ENCODE measurements around the gene CNST.
A peak's percentile ranks its signal among the peaks of the same experiment; 100 is the strongest.
"Not testable (repeated sequence)": the region's sequence is repeated elsewhere in the genome, so short reads cannot be mapped to it uniquely, and the experiment has no call there.

CNST gene

DNA sequence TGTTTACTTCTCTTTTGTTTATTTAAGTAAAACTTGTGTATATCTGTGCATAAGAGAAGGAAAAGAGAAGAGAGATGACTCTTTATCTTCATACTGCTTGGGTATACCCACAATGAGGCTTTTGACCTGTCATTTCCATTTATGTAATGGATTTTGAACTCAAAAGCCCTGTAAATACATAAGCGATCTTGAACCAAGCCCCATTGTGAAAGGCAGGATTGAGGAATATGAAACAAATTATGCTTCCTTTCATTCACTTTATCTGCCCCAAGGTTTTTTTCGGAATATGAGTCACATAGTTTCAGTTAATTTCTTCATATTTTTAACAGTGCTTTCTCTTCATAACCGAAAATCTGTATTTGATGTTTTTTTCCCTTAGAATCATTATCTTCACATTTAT lies 21.4 kb downstream of the CNST start:
- DNase-seq: no peak

DNA sequence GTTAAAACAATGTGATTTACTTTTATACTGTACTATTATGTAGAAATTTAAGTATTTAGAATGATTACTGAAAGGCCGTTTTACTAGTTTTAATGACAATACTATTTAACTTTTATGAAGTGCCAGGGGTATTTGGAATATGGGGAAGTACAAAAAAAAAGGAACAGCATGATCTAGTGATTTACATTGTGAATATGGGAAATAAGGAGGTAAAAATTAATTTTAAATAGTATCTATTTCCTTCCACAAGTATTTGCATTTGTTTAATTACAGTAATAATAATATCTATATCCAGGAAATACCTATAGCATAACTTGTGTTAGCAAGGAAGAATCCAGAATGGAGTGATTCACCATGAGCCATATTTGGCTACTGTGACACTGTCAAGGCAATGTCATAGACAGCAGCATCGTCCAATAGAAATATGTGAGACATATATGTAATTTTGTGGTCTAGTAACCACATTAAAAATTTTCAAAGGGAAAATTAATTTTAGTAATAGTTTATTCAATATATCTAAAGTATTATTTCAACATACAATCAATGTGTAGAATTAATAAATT lies 22.0 kb downstream of the CNST start:
- DNase-seq: no peak

DNA sequence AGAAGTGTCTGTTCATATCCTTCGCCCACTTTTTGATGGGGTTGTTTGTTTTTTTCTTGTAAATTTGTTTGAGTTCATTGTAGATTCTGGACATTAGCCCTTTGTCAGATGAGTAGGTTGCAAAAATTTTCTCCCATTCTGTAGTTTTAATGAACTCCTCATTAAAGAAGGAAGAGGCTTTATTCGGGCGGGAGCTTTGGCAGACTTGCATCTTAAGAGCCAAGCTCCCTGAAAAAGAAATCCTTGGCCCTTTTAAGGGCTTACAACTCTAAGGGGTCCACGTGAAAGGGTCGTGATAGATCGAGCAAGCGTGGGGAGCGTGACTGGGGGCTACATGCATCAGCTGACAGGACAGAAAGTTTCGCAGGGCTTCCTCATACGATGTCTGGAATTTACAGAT lies 23.7 kb downstream of the CNST start:
- DNase-seq: not testable (repeated sequence)

DNA sequence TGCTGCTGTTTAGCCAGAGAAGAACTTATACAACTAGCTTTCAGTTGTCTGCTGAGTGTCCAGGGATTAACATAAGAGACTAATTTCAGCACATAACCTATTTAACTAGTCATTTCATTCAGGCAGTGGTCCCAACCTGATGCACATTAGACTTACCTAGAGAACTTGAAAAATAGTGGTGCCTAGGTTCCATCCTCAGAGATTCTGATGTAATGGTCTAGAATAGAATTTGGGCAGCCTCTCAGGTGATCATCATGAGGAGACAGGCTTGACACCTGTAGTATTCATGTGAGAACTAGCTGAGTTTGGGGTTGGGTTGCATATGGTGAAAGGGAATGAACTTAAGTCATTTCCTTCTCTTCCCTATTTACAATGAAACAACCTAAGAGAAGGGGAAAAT lies 24.8 kb downstream of the CNST start:
- DNase-seq: no peak

DNA sequence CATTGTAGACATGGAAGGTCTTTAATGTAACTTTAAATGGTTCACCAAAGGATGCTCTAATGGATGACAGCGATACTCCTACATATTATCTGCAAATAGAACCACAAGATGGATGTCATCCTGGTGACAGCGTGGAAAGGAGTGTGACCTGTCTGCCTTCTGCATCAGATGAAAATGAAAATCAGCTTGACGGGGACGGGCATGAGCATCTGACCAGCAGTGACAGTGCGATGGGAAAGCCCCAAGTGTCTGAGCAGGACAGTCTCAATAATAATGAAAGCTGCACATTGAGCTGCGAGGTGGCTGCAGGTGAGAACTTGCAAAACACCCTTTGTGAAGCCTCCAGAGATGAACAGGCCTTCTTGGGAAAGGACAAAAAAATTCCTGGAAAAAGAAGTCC lies 25.2 kb downstream of the CNST start:
- no peak for DNase-seq

DNA sequence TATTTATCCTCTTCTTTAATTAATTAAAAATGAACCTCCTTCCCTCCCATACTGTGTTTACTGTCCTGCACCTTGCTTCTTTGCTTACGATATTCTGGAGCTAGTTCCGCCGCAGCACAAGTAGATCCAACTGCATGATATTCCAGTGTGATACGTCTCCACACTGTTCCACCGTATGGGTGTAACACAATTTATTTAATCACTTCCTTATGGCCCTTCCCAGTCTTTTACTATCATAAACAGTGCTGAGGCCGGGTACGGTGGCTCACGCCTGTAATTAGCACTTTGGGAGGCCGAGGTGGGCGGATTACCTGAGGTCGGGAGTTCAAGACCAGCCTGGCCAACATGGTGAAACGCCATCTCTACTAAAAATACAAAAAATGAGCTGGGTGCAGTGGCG lies 25.7 kb downstream of the CNST start:
- DNase-seq: no peak

DNA sequence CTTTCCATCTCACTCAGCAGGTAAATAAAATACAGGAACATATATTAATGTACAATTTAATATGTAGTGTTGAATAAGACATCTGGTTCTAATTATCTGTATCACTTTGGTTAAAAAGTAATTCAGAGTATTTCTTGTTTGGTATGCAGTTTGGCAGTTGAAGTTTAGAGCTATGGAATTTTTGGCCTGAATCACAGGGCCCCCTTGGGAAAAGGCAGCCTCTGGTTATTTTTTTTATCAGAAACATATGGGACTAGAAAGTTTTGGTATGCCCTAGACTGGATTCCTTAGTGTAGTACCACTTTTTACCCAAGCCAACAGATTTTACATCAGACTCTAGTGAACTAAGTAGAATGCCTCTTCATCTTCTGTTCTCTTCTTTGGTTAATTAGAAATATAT lies 26.4 kb downstream of the CNST start:
- DNase-seq: no peak

DNA sequence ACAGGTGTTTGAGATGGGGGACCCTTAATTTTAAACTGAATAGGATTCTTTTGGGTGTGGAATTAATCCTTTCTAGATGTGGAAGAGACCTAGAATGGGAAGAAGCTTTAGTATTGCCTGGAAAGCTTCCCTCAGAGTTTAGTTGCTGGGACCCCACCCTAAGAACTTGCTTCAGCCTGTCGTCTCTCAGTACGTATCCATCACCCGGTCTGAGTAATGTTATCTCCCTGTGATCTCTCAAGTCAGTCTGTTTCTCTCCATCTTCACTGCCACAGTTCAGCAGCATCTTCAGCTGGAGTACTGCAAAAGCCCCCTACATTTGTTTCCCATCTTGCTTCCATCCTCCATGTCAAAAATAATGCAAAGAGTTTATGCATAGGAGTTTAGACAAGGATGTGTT lies 28.9 kb downstream of the CNST start:
- no peak for DNase-seq

DNA sequence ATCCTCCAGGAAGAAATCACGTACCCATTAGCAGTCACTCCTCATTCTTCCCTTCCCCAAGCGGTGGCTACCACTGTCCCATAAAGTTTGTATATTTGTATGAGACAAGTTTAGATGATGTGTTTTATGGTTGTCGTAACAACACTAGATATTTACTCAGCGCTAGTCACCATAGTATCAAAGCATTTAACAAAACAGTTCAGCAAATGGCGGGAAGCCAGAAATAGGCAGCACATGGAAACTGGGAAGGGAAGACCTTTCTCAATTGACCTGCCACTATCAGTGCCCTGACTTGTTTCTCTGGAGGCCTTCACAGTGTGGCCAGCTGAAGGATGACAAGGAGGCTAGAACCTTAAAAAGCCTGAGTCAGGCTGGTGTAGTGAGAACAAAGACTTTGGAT lies 31.1 kb downstream of the CNST start:
- DNase-seq: no peak

DNA sequence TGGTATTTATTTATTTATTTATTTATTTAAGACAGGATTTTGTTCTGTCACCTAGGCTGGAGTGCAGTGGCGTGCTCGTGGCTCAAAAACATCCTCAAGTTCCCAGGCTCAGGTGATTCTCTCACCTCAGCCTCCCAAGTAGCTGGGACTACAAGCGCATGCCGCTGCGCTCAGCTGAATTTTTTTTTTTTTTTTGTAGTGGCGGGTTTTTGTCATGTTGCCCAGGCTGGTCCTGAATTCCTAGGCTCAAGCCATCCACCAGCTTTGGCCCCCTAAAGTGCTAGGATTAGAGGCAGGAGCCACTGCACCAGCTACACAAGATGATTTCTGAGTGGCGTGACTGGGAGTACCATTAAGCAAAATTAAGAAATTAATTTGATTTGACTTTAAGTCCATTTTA lies 31.7 kb downstream of the CNST start:
- DNase-seq: no peak

DNA sequence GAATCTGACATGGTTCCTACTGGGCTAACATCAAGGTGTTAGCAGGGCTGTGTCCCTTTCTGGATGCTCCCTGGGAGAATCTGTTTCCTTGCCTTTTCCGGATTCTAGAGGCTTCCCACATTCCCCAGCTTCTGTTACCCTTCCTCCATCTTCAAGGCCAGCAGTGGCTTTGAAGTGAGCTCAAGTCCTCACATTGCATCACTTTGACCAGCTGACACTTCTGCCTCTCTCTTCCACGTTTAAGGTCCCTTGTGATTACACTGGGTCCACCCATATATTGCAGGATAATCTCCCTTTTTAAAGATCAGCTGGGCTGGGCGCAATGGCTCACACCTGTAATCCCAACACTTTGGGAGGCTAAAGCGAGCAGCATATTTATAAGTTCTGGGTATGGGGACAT lies 33.1 kb downstream of the CNST start:
- no peak for DNase-seq

DNA sequence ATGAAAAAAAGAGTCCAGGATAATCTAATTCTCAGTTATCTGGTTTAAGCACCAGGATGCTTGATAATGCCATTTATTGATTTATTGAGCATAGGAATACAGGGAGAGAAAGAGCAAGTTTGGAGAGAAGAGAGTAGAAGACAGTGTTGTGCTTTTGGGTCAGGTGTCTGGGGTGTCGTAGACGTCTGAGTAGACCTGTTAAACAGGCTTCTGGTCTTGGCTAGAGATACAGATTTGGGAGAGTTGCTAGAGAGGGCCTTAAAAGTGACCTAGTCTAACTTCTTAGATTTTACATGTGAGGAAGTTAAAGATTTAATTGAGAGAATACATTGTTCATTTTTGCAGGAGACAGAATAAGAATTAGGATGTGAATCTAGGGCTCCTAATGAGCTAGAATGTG lies 34.3 kb downstream of the CNST start:
- DNase-seq: no peak

DNA sequence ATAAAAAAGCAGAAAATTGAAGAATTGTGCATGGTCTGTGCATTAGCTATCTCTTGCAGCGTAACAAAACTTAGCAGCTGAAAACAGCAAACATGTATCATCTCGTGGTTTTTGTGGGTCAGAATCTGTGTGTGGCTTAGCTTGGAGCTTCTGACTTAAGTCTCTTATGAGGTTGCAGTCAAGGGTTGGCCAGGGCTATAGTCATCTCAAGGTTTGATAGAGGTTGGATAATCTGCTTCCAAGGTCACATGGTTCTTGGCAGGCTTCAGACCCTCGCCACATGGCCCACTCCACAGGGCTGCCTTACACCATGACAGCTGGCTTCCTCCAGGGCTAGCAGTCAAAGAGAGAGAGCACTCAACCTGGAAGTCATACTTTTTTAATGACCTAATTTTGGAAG lies 35.9 kb downstream of the CNST start:
- no peak for DNase-seq

DNA sequence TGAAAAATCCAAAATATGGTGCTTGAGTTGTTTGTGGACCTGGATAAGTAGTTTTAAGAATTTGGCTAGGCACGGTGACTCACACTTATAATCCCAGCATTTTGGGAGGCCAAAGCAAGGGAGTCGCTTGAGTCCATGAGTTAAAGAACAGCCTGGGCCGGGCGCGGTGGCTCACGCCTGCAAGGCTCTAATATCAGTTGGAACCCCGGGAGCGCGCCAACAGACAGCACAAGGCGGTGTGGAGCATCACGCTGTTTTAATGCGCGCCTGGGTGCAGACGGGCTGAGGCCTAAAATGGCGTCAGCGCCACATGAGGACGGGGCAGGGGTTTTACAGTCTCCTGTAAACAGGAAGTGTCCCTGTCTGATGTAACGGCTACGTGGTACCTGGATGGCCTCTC lies 39.0 kb downstream of the CNST start:
- DNase-seq: not testable (repeated sequence)

DNA sequence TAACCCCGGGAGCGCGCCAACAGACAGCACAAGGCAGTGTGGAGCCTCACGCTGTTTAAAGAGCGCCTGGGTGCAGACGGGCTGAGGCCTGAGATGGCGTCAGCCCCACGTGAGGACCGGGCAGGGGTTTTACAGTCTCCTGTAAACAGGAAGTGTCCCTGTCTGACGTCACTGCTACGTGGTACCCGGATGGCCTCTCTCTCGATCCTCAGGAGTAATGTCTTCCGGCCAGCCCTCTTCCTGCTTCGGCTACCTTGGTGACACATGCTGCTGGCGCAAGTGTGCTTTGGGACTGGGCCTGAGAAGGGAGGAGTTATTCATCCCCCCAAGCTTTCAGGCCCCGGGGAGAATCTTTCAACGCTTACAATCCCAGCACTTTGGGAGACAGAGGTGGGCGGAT lies 41.2 kb downstream of the CNST start:
- no peak for DNase-seq

DNA sequence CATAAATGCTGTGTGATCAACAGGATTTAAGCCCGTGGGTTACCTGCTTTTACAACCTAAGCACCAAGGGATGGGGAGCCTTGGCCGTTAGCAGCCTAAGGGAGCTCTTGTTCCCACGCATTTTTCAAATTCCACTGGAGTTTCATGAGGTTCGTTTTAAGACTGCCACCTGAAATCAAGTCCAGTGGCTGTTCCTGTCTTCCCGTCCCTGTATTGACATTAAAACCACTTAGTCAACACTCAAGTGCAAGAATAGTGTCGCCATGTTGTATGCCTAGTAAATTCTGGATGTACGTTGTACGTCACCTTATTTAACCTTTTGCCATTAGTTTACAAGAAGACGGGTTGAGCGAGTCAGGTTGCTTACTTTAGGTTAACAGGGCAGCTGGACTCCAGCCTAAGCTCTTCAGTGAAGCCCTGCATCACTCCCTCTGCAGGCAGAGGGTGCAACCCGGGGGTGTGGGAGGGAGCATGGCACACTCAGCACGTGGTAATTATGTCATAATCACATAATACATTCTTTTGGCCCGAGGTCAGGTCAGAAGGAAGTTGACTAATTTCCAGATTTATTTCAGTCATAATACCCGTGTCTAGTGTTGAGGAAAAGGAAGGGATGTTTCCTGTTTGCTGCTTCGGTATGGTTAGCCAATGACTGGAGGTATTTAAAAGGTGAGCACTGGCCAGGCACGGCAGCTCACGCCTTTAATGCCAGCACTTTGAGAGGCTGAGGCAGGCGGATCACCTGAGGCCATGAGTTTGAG lies 42.5 kb downstream of the CNST start:
- peak; percentile 44 for DNase-seq

DNA sequence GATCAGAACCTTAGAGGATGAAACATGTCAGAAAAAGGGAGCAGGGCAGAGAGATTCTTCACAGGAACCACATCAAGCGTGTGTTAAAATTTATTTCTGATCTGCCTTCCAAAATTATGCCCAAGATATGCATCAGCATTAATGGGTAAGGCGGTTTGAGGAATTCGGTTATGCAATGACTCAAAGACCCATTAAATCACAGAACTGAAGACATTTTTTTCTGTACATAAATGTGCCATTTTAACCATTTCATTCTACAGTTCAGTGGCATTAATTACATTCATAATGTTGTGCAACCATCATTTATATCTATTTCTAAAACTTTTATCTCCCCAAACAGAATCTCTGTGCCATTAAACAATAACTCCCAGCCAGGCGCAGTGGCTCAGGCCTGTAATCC lies 43.4 kb downstream of the CNST start:
- DNase-seq: no peak

DNA sequence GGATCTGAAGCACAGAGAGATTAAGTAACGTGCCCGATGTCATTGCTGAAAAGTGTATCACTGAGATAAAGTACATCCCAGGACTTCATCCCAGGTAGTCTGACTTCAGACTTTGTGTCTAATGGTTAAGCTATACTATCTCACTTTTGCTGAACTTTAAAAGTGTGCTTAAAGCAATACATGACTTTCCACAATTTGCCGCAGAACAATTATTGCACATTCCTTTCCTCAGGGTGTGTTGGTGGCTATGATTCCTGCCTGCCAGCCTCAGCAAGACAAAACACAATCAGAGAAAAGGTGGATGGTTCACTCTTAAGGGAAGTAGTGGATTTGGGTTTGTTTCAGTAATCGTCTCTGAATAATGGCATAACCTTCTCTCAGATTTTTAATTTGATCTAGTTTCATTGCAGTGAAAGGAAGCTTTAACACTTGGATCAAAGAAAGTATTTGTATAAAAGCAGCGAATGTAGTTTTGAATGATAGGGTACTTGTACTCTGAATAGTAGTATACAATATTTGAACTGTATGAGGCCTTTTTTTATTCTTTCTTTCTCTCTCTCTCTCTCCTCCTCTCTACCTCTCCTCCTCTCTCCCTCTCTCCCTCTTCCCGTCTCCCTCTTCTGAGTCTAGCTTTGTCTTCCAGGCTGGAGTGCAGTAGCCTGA lies 47.0 kb downstream of the CNST start:
- DNase-seq: no peak

DNA sequence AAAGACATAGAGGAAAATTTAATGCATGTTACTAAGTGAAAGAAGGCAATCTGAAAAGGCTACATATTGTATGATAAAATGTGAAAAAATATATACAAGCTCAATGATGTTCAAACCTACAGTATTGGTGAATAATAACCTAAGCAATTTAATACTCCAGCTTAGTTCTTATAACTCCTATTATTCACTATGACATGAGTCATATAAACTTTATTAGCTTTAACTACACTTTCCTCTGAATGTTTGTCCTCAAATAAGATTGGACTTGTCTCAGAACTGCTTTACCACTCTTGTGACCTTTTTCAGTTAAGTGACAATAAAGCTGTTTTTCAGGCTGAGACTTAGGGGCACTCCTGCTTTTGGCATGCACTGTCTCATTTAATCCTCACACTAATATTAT lies 50.9 kb downstream of the CNST start:
- DNase-seq: no peak

DNA sequence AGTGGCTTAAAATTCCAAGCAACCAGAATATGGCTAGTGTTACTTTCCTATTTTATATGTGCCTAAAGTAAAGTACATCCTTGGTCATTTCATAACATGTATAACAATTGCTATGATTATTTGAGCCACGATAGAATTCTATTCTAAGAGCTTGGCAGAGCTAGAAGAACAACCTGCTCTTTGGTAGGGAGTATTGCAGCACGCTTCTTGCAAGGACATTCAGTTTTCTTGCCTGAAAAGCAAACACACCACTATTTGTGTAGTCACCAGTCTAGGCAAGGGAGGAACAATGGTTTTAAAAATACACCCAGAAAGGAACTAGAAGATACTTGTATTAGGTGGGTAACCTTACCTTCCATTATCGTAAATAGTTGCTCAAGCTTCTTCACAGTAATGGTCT lies 51.5 kb downstream of the CNST start:
- DNase-seq: no peak

DNA sequence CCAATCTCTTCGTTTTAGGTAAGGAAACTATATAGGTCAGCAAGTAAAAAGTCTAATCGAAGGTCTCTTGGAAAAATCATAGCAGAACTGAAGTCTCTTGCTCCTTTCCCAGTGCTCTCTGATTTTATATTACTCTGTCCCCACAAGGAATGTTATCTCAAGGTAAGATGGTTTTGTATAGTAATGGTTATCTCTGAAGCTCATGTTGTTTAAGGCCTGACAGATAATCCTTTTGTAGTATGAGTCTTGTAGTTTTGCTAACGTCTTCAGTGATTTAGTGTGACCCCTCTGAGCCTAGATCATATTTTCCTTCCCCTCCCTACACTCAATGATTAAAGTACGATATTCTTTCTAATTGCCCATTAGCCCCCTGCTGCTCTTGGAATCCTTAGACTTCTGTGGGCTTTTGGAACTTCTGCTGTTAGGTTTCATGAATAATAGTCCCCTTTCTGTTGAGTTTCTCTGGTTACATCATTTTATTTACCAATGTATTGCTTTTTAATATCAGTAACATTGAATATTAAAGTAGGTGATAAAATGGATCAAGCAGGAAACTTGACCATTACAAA lies 52.1 kb downstream of the CNST start:
- no peak for DNase-seq

DNA sequence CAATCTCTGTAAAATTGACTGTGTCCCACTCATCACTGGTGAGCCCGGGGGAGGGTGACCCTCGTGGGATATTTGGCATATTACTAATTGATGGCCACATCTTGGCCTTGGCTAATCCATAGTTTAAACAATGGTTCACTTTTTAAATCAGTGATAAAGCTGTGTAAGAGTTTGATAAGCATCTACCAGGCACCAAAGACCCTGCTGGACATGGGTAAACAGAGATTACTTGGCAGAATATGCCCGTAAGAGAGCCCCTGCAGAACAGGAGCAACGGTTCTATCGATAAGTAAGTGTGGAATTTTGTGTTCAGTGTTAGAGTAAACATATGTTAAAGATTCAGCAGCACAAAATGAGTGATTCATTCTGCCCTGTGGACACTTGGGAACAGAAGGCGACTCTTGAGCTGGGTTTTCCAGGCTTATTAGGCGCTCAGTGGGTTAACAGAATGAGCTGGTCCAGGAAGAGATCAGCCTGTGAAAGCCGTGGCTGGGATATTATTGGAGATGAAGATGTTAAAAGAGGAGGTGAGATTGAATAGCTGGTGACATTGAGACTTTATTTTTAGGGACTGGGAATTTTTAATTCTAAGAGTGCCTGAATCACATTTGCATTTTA lies 55.9 kb downstream of the CNST start:
- DNase-seq: no peak

DNA sequence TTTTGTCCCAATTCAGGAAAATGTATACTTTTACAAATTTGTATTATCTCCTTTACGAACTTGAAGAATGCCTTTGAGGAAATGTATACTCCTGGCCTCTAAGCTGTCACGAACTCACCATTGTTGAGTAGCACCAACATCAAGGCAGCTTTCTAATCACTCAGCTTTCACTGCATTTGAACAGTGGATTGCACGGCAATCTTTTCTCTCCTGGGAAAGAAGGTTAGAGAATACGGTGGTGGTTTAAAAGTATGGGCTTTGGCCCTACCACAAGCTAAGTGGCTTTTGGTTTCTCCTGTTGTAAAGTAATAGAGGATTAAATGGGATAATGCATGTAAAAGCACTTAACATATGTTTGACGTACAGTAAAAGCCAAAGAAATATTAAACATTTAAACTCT lies 57.8 kb downstream of the CNST start:
- no peak for DNase-seq

DNA sequence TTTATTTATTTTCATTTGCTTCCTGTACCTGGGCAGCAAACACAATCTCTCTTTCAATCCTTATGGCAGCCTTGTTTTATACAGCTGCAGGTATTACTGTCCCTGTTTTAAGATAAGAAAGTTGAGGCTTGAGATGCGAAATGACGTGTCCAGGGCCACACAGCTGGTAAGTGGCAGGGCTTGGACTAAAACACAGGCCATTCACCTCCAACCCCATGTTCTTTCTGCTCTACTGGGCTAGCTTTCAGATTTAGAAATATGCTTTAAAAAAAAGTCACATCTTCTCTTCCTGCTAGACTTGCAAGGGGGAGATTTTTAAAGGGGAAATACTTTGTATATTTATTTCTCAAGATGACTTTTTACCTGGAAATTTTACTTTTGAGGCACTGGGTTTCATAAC lies 62.8 kb downstream of the CNST start:
- DNase-seq: no peak
